HepG2 (cell line): ENCODE measurements around the gene SLC11A1. TPM values are rescaled to one million over a fixed set of nuclear protein-coding genes. Genes with fewer than 3 reads are reported as not detected.

Experiments
- CENPBD1 ChIP-seq: sonication (generic); formaldehyde crosslinking; IDR thresholded peaks from 2 replicates; pipeline ENCODE4 v1.8.0; 2022; ENCODE audit warnings: missing genetic modification reagents, low read depth, mild to moderate bottlenecking, borderline replicate concordance
- DDIT3 ChIP-seq: sonication (generic); formaldehyde crosslinking; IDR thresholded peaks from 2 replicates; pipeline ENCODE4 v1.4.0; 2020; ENCODE audit warnings: mild to moderate bottlenecking, missing genetic modification reagents
- GLI4 ChIP-seq: sonication (generic); formaldehyde crosslinking; IDR thresholded peaks from 2 replicates; pipeline ENCODE4 v1.5.1; 2020; ENCODE audit warnings: missing genetic modification reagents, mild to moderate bottlenecking, moderate library complexity, borderline replicate concordance
- GMEB2 ChIP-seq: IDR thresholded peaks from 2 replicates; pipeline ENCODE4 v1.6.1; 2016; ENCODE audit warnings: missing biosample characterization, missing genetic modification reagents, low read depth
- HNRNPL ChIP-seq: fragments of 200-400 bp; formaldehyde crosslinking; IDR thresholded peaks from 2 replicates; pipeline ENCODE4 v1.6.1; 2017; ENCODE audit warnings: mild to moderate bottlenecking, low read depth, low read length
- HOMEZ ChIP-seq: IDR thresholded peaks from 2 replicates; pipeline ENCODE4 v1.6.1; 2016; ENCODE audit warnings: low read depth
- RXRB ChIP-seq: IDR thresholded peaks from 2 replicates; pipeline ENCODE4 v1.6.1; 2016; ENCODE audit warnings: borderline replicate concordance, missing genetic modification reagents, missing compliant biosample characterization
- THAP9 ChIP-seq: sonication (generic); formaldehyde crosslinking; IDR thresholded peaks from 2 replicates; pipeline ENCODE4; 2020; ENCODE audit warnings: missing genetic modification reagents, mild to moderate bottlenecking, borderline replicate concordance
- TRAFD1 ChIP-seq: sonication (generic); formaldehyde crosslinking; IDR thresholded peaks from 2 replicates; pipeline ENCODE4 v1.5.1; 2020; ENCODE audit warnings: missing genetic modification reagents, mild to moderate bottlenecking, borderline replicate concordance
- ZBTB2 ChIP-seq: sonication (generic); formaldehyde crosslinking; IDR thresholded peaks from 2 replicates; pipeline ENCODE4 v1.8.0; 2022; ENCODE audit warnings: low read depth, missing genetic modification reagents
- ZBTB3 ChIP-seq: sonication (generic); formaldehyde crosslinking; IDR thresholded peaks from 2 replicates; pipeline ENCODE4 v1.4.0; 2020; ENCODE audit warnings: low read depth, mild to moderate bottlenecking, moderate library complexity, missing genetic modification reagents, borderline replicate concordance
- ZBTB43 ChIP-seq: sonication (generic); formaldehyde crosslinking; conservative IDR thresholded peaks from 2 replicates; pipeline ENCODE4 v1.4.0; 2020; ENCODE audit warnings: missing genetic modification reagents
- ZNF468 ChIP-seq: sonication (generic); formaldehyde crosslinking; IDR thresholded peaks from 2 replicates; pipeline ENCODE4 v1.8.0; 2022; ENCODE audit warnings: mild to moderate bottlenecking, moderate library complexity, missing genetic modification reagents
- ZNF878 ChIP-seq: sonication (generic); formaldehyde crosslinking; IDR thresholded peaks from 2 replicates; pipeline ENCODE4 v1.8.1; 2023; ENCODE audit warnings: mild to moderate bottlenecking, missing genetic modification reagents, moderate library complexity
- polyA plus RNA-seq, 8 experiments: library from polyadenylated mRNA; depleted of rRNA in 3 of 8; stranded (reverse) in 7 of 8; unstranded in 1 of 8; fragments of >200 nt; fragmentation: Illumina TruSeq in 4 of 8; extraction: Trizol in 4 of 8; gene quantifications; 2 replicates each; pipeline versions ENCODE4 v1.2.1 to v1.2.3, GENCODE V29; 2011 to 2016; ENCODE audit warnings: low read depth in 4 of 8, missing spikeins in 1 of 8, mixed read lengths in 1 of 8; ENCODE audit not compliant: insufficient read depth in 1 of 8
- total RNA-seq, 5 experiments: library from RNA; depleted of rRNA; stranded (reverse); fragments of >200 nt; fragmentation: Illumina TruSeq; extraction: Trizol; gene quantifications; 2 replicates each; pipeline ENCODE4 v1.2.3, GENCODE V29; 2016; ENCODE audit warnings: low read depth in 1 of 5

Gene SLC11A1
- total and polyA plus RNA-seq, 2 of the 13 experiments (the other 11 are each of a cell fraction or from before 2014, with no cell fraction given), result 0.33 to 2.3 TPM

- TF ChIP-seq THAP9 (CRISPR knock-in tag), result 0 out of 2 replicates have a peak, but pooled peaks have one; percentile 6
- 0 out of 2 replicates have a peak, but pooled peaks have one; percentile 74 for TF ChIP-seq ZNF468 (CRISPR knock-in tag)
- no peak; the same call in 1 of the 2 replicates for TF ChIP-seq GMEB2 (CRISPR knock-in tag)
- TF ChIP-seq ZBTB3 (CRISPR knock-in tag), result no peak; the same call in 1 of the 2 replicates
- 0 out of 2 replicates have a peak, but pooled peaks have one; percentile 67 for TF ChIP-seq GLI4 (CRISPR knock-in tag)
- no peak for TF ChIP-seq CENPBD1 (CRISPR knock-in tag)
- TF ChIP-seq ZBTB43 (CRISPR knock-in tag), result 0 out of 2 replicates have a peak, but pooled peaks have one; percentile 9
- TF ChIP-seq TRAFD1, result no peak
- TF ChIP-seq RXRB (CRISPR knock-in tag), result no peak
- peak; percentile 80 for TF ChIP-seq ZBTB2 (CRISPR knock-in tag)
- TF ChIP-seq HNRNPL, result peak; percentile 72; the same call in 1 of the 2 replicates
- TF ChIP-seq HOMEZ (CRISPR knock-in tag), result no peak
- TF ChIP-seq ZNF878 (CRISPR knock-in tag), result peak; percentile 57; the same call in 1 of the 2 replicates
- TF ChIP-seq DDIT3, result peak; percentile 22; the same call in 1 of the 2 replicates
These were observed 16.6 kb downstream of the SLC11A1 start (continued) for GRCh38 chr2:218398437-218399390.
